Neutrophil (primary cell): ENCODE data around the gene ANTXR2.

Experiments
- H3K27ac ChIP-seq: fragments of 200-600 bp; sonication (generic); 2 replicates; pipeline ENCODE4 v1.5.1; 2016; ENCODE audit warnings: mild to moderate bottlenecking, moderate library complexity
- H3K27me3 ChIP-seq: fragments of 200-600 bp; sonication (generic); 2 replicates; pipeline ENCODE4 v1.6.0; 2016; ENCODE audit warnings: mild to moderate bottlenecking
- H3K36me3 ChIP-seq: fragments of 200-600 bp; sonication (generic); 2 replicates; pipeline ENCODE4 v1.5.1; 2017
- H3K4me1 ChIP-seq, 2 experiments: fragments of 200-600 bp in 1 of 2; sonication (generic) in 1 of 2; 1 replicate in 1 of 2; 2 replicates in 1 of 2; pipeline versions ENCODE4 v1.5.1 to v1.6.1; 2013 to 2016; ENCODE audit warnings: low read depth in 1 of 2, low read length in 1 of 2, mild to moderate bottlenecking in 1 of 2, moderate library complexity in 1 of 2; ENCODE audit not compliant: control insufficient read depth in 1 of 2, insufficient read depth in 1 of 2
- H3K4me3 ChIP-seq, 2 experiments: fragments of 200-600 bp in 1 of 2; sonication (generic) in 1 of 2; 1 replicate in 1 of 2; 2 replicates in 1 of 2; pipeline ENCODE4 v1.5.1; 2013 to 2016; ENCODE audit warnings: low read depth in 1 of 2, low read length in 1 of 2, mild to moderate bottlenecking in 1 of 2, moderate library complexity in 1 of 2
- H3K9me3 ChIP-seq: fragments of 200-600 bp; sonication (generic); 2 replicates; pipeline ENCODE4 v1.5.1; 2016
- CTCF ChIP-seq: fragments of 200-600 bp; sonication (generic); IDR thresholded peaks from 2 replicates; pipeline ENCODE4 v1.5.1; 2016; ENCODE audit warnings: antibody characterized with exemption

Gene ANTXR2

DNA sequence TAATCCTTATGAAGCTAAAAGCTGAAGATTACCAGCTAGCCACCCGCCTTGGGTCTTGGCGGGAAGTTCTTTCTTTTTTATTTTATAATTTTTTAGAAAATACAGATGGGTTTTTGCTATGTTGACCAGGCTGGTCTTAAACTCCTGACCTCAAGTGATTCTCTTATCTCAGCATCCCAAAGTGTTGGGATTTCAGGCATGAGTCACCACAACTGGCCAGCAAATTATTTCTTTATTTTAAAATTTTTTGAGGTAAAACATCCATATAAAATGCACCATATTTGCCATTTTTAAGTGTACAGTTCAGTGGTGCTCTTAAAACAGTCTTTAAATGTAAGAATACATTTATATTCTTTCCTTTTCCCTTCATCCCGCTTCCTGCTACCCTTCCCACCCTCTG, 40.6 kb upstream of the ANTXR2 start:
- no peaks in the 10 kb centered on the region for H3K36me3 ChIP-seq
- no peak for TF ChIP-seq CTCF
- H3K4me3 ChIP-seq: no peak overlapping the region

GRCh38 chr4:80112236-80112635, 39.2 kb upstream of the ANTXR2 start:
- Histone ChIP-seq H3K27ac (no peak overlapping the region), H3K9me3 (no peaks in the 10 kb centered on the region), H3K27me3 (no peaks in the 10 kb centered on the region), H3K4me1 (no peaks in the 10 kb centered on the region), H3K4me3 (no peak overlapping the region), H3K36me3 (no peaks in the 10 kb centered on the region)
- no peak for TF ChIP-seq CTCF

More for the DNA sequence above, 40.6 kb upstream of the ANTXR2 start:
- Histone ChIP-seq H3K9me3 (no peaks in the 10 kb centered on the region), H3K27me3 (no peaks in the 10 kb centered on the region), H3K27ac (no peak overlapping the region), H3K4me1 (no peaks in the 10 kb centered on the region)

DNA sequence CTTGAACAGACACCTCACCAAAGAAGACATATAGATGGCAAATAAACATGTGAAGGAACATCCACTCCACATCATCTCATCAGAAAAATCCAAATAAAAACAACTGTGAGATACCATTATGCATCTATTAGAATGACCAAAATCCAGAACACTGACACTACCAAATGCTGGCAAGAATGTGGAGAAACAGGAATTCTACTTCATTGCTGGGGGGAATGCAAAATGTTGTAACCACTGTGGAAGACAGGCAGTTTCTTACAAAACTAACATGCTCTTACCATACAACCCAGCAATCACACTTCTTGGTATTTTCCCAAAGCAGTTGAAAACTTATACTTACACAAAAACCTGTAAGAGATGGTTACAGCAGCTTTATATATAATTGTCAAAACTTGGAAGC, 38.2 kb upstream of the ANTXR2 start:
- Histone ChIP-seq H3K27ac (no peak overlapping the region), H3K36me3 (no peaks in the 10 kb centered on the region), H3K9me3 (no peaks in the 10 kb centered on the region), H3K4me3 (no peak overlapping the region), H3K27me3 (no peaks in the 10 kb centered on the region), H3K4me1 (no peaks in the 10 kb centered on the region)
- TF ChIP-seq CTCF: no peak

- no peak for TF ChIP-seq CTCF
- Histone ChIP-seq H3K4me1 (peaks cover 23 to 25% of the 10 kb centered on the region in 2 experiments), H3K9me3 (no peaks in the 10 kb centered on the region), H3K4me3 (no peak overlapping the region), H3K27me3 (no peaks in the 10 kb centered on the region), H3K27ac (no peak overlapping the region), H3K36me3 (no peaks in the 10 kb centered on the region)
These were observed 34.3 kb upstream of the ANTXR2 start for GRCh38 chr4:80107374-80107773.

DNA sequence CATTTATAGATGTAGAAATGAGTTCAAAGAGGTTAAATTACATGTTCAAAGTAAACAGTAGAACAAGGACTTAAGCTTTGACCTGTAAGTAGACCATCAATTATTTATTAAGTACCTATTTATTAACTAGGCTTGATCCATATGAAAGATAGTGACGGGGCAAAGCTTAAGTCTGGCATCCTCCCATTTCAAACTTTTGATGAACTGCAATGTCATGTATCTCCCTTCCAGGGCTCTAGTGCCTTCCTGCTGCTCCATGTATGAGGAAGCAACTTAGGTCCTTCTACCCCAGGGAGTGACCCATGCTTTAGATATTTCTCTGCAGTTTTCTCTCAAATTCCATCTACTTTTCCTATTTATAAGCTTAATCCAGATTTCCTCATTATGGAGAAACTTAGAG, 31.9 kb upstream of the ANTXR2 start:
- no peaks in the 10 kb centered on the region for H3K27me3 ChIP-seq
- peaks cover 46 to 49% of the 10 kb centered on the region in 2 experiments for H3K4me1 ChIP-seq
- H3K9me3 ChIP-seq: no peaks in the 10 kb centered on the region
- H3K36me3 ChIP-seq: no peaks in the 10 kb centered on the region
- H3K27ac ChIP-seq: peak overlapping the region; percentile 67
- no peak overlapping the region for H3K4me3 ChIP-seq
- no peak for TF ChIP-seq CTCF

DNA sequence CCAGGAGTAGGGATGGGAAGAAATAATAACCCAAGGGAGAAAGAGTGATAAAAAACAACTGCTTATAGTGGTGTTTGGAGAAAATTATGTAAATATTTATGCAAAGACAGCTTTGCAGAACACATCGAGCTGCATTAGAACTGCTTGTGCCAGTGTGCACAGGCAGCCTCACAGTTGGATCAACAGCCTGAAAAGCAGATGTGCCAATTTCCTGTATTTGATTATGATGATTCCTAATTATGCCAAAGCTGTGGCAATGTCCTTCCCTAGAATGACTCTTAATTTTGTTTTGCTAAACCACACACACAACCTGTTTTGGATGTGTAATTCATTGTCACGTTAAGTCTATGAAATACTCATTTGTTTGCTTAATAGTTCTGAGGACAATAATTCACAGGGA, 30.6 kb upstream of the ANTXR2 start:
- TF ChIP-seq CTCF: no peak
- Histone ChIP-seq H3K27me3 (no peaks in the 10 kb centered on the region), H3K4me3 (no peak overlapping the region), H3K27ac (peak overlapping the region; percentile 67), H3K4me1 (peaks cover 54 to 56% of the 10 kb centered on the region in 2 experiments), H3K36me3 (no peaks in the 10 kb centered on the region), H3K9me3 (no peaks in the 10 kb centered on the region)
